C4-2B (cell line): Measurements from ENCODE around the gene TEKTIP1.

Experiments used
- ZFX ChIP-seq: fragments of 450-650 bp; IDR thresholded peaks from 2 replicates; pipeline ENCODE4 v1.6.1; 2017
- TF ChIP-seq, protein P1 (sequence below): fragments of 450-650 bp; conservative IDR thresholded peaks from 2 replicates; pipeline ENCODE4 v1.5.1; 2017; ENCODE audit warnings: mild to moderate bottlenecking

DNA sequence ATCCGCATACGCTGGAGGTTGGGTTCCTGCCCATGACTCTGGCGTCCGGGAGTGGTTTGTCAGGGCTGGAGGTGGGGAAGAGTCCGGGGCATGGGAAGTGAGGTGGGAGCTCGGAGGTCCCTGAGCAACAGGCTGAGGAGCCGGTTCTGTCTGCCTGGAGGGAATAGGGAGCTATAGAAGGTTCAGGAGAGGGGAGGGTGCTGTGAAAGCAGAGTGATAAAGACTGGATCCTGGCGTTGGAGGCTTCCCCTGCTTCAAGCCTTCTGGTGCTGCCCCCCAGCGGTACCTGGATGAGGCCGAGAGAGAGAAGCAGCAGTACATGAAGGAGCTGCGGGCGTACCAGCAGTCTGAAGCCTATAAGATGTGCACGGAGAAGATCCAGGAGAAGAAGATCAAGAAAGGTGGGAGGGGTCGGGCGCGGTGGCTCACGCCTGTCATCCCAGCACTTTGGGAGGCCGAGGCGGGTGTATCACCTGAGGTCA, 36.3 kb downstream of the TEKTIP1 start:
- TF ChIP-seq, protein P1, sequence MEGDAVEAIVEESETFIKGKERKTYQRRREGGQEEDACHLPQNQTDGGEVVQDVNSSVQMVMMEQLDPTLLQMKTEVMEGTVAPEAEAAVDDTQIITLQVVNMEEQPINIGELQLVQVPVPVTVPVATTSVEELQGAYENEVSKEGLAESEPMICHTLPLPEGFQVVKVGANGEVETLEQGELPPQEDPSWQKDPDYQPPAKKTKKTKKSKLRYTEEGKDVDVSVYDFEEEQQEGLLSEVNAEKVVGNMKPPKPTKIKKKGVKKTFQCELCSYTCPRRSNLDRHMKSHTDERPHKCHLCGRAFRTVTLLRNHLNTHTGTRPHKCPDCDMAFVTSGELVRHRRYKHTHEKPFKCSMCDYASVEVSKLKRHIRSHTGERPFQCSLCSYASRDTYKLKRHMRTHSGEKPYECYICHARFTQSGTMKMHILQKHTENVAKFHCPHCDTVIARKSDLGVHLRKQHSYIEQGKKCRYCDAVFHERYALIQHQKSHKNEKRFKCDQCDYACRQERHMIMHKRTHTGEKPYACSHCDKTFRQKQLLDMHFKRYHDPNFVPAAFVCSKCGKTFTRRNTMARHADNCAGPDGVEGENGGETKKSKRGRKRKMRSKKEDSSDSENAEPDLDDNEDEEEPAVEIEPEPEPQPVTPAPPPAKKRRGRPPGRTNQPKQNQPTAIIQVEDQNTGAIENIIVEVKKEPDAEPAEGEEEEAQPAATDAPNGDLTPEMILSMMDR = no peak
- no peak for TF ChIP-seq ZFX
